IMR-90 (cell line): Measurements from ENCODE around the gene OFD1. TPM values are rescaled to one million over a fixed set of nuclear protein-coding genes. Genes with fewer than 3 reads are reported as not detected.
A peak's percentile ranks its signal among the peaks of the same experiment; 100 is the strongest.

Experiments
- ATAC-seq: fragments of 200-7000 bp; cut with Tn5 transposase; 2 replicates; pipeline ENCODE4 v1.9.1; 2020; ENCODE audit warnings: low read depth, mild to moderate bottlenecking, moderate library complexity
- BruUV-seq: library from RNA; stranded (reverse); fragments of 400-500 nt; replicated peaks from 2 replicates; lab custom pipeline; 2021; lab: Mats Ljungman, UMichigan
- CTCF ChIA-PET: fragments of 300-600 bp; formaldehyde crosslinking; extraction: SDS; loops from one replicate; lab custom pipeline; 2021; ENCODE audit warnings: antibody characterized with exemption; lab: Yijun Ruan, JAX
- POLR2A ChIA-PET: fragments of 300-600 bp; sonication (Branson Sonifier 250); formaldehyde crosslinking; loops from one replicate; lab custom pipeline; 2022; ENCODE audit warnings: antibody characterized with exemption; ENCODE audit not compliant: unreplicated experiment; lab: Charles Lee
- DNase-seq: peaks from one replicate; pipeline ENCODE4 v3.0.0; 2013
- H2AFZ ChIP-seq: replicated peaks from 2 replicates; pipeline ENCODE3; 2013; ENCODE audit warnings: low read length, mild to moderate bottlenecking; ENCODE audit not compliant: poor library complexity
- H2AK5ac ChIP-seq: 2 replicates; pipeline ENCODE4 v1.6.1; 2013; ENCODE audit warnings: low read depth, low read length, inconsistent platforms
- H2AK9ac ChIP-seq: replicated peaks from 2 replicates; pipeline ENCODE3; 2013; ENCODE audit warnings: mild to moderate bottlenecking, low read depth, low read length, moderate library complexity; ENCODE audit not compliant: poor library complexity
- H2BK120ac ChIP-seq: 2 replicates; pipeline ENCODE4 v1.6.1; 2013; ENCODE audit warnings: low read depth, low read length, inconsistent platforms
- H2BK15ac ChIP-seq: 3 replicates; pipeline ENCODE4 v1.6.1; 2013; ENCODE audit warnings: low read depth, low read length, inconsistent platforms
- H2BK20ac ChIP-seq: 2 replicates; pipeline ENCODE4 v1.6.1; 2013; ENCODE audit warnings: low read depth, mild to moderate bottlenecking, inconsistent platforms, low read length, moderate library complexity
- H2BK5ac ChIP-seq: 2 replicates; pipeline ENCODE4 v1.6.1; 2013; ENCODE audit warnings: mild to moderate bottlenecking, low read depth, low read length, inconsistent platforms; ENCODE audit not compliant: poor library complexity, severe bottlenecking
- H3K14ac ChIP-seq: replicated peaks from 2 replicates; pipeline ENCODE4 v1.6.1; 2013; ENCODE audit warnings: low read depth, low read length, inconsistent platforms
- H3K18ac ChIP-seq: 2 replicates; pipeline ENCODE4 v1.6.1; 2013; ENCODE audit warnings: low read depth, low read length, control low read depth
- H3K23ac ChIP-seq: 2 replicates; pipeline ENCODE4 v1.6.1; 2013; ENCODE audit warnings: low read depth, low read length, inconsistent platforms
- H3K27ac ChIP-seq: 2 replicates; pipeline ENCODE4 v1.5.1; 2013; ENCODE audit warnings: mild to moderate bottlenecking, control low read depth, low read length; ENCODE audit not compliant: insufficient read depth
- H3K27me3 ChIP-seq: 2 replicates; pipeline ENCODE4 v1.6.1; 2013; ENCODE audit warnings: low read length; ENCODE audit not compliant: control insufficient read depth, insufficient read depth
- H3K36me3 ChIP-seq: 2 replicates; pipeline ENCODE4 v1.6.1; 2013; ENCODE audit warnings: low read length, mixed read lengths; ENCODE audit not compliant: control insufficient read depth, insufficient read depth
- H3K4ac ChIP-seq: 2 replicates; pipeline ENCODE4 v1.6.1; 2013; ENCODE audit warnings: low read depth, low read length, inconsistent platforms
- H3K4me1 ChIP-seq: 2 replicates; pipeline ENCODE4 v1.6.1; 2013; ENCODE audit warnings: low read length, mixed read lengths; ENCODE audit not compliant: control insufficient read depth, insufficient read depth
- H3K4me2 ChIP-seq: 2 replicates; pipeline ENCODE4 v1.6.1; 2013; ENCODE audit warnings: low read depth, mild to moderate bottlenecking, control low read depth, low read length, moderate library complexity
- H3K4me3 ChIP-seq: 2 replicates; pipeline ENCODE4 v1.5.1; 2013; ENCODE audit warnings: low read depth, mild to moderate bottlenecking, control low read depth, low read length, moderate library complexity; ENCODE audit not compliant: insufficient read depth
- H3K56ac ChIP-seq: 2 replicates; pipeline ENCODE4 v1.6.1; 2013; ENCODE audit warnings: low read length, inconsistent platforms; ENCODE audit not compliant: insufficient read depth; ENCODE audit errors: extremely low read depth
- H3K79me1 ChIP-seq, 2 experiments: 2 replicates each; pipeline ENCODE4 v1.6.1; 2013; ENCODE audit warnings: low read length in 2 of 2, inconsistent platforms in 1 of 2, low read depth in 1 of 2
- H3K9ac ChIP-seq: 2 replicates; pipeline ENCODE4 v1.6.1; 2013; ENCODE audit warnings: low read depth, low read length, control low read depth
- H3K9me1 ChIP-seq: 2 replicates; pipeline ENCODE4 v1.6.1; 2013; ENCODE audit warnings: low read length, inconsistent platforms; ENCODE audit not compliant: insufficient read depth
- H3K9me3 ChIP-seq: 2 replicates; pipeline ENCODE4 v1.6.1; 2013; ENCODE audit warnings: low read length; ENCODE audit not compliant: control insufficient read depth, insufficient read depth
- H4K20me1 ChIP-seq: 2 replicates; pipeline ENCODE4 v1.6.1; 2013; ENCODE audit warnings: low read length, inconsistent platforms; ENCODE audit not compliant: insufficient read depth
- H4K5ac ChIP-seq: 2 replicates; pipeline ENCODE4 v1.6.1; 2013; ENCODE audit warnings: mild to moderate bottlenecking, low read depth, low read length, control low read depth
- H4K8ac ChIP-seq, 2 experiments: 2 replicates each; pipeline ENCODE4 v1.6.1; 2013; ENCODE audit warnings: low read depth in 2 of 2, low read length in 2 of 2, control low read depth in 1 of 2, inconsistent platforms in 1 of 2
- H4K91ac ChIP-seq: 2 replicates; pipeline ENCODE4 v1.6.1; 2013; ENCODE audit warnings: low read depth, low read length, inconsistent platforms; ENCODE audit not compliant: insufficient read depth
- BHLHE40 ChIP-seq: fragments of 150-350 bp; IDR thresholded peaks from 2 replicates; pipeline ENCODE4 v1.6.1; 2016; ENCODE audit warnings: mild to moderate bottlenecking, low read depth, low read length
- CHD1 ChIP-seq: IDR thresholded peaks from 2 replicates; pipeline ENCODE4 v1.6.1; 2012; ENCODE audit warnings: low read depth, low read length, improper control_type of control experiment
- CTCF ChIP-seq: conservative IDR thresholded peaks from 2 replicates; pipeline ENCODE4 v1.5.1; 2012; ENCODE audit warnings: mild to moderate bottlenecking, low read depth, low read length, improper control_type of control experiment
- ELK1 ChIP-seq: fragments of 150-350 bp; IDR thresholded peaks from 2 replicates; pipeline ENCODE4 v1.6.1; 2016; ENCODE audit warnings: low read depth, mild to moderate bottlenecking, low read length, moderate library complexity, borderline replicate concordance
- MAFK ChIP-seq: IDR thresholded peaks from 2 replicates; pipeline ENCODE4 v1.6.1; 2012; ENCODE audit warnings: low read depth, low read length, improper control_type of control experiment
- NFE2L2 ChIP-seq: fragments of 150-350 bp; IDR thresholded peaks from 2 replicates; pipeline ENCODE4 v1.6.1; 2016; ENCODE audit warnings: low read depth, mild to moderate bottlenecking, low read length
- POLR2A ChIP-seq: IDR thresholded peaks from 2 replicates; pipeline ENCODE4 v1.6.1; 2012; ENCODE audit warnings: mild to moderate bottlenecking, low read depth, low read length
- RAD21 ChIP-seq: IDR thresholded peaks from 2 replicates; pipeline ENCODE4 v1.6.1; 2012; ENCODE audit warnings: low read length, improper control_type of control experiment
- RCOR1 ChIP-seq: IDR thresholded peaks from 2 replicates; pipeline ENCODE4 v1.6.1; 2012; ENCODE audit warnings: mild to moderate bottlenecking, low read length, improper control_type of control experiment; ENCODE audit not compliant: insufficient replicate concordance
- RFX5 ChIP-seq: IDR thresholded peaks from 2 replicates; pipeline ENCODE4 v1.8.0; 2012; ENCODE audit warnings: low read depth, mild to moderate bottlenecking, low read length, moderate library complexity
- SMC3 ChIP-seq: fragments of 150-350 bp; IDR thresholded peaks from 2 replicates; pipeline ENCODE4 v1.6.1; 2016; ENCODE audit warnings: low read depth, mild to moderate bottlenecking, antibody characterized with exemption, low read length, moderate library complexity
- WGBS, 2 experiments: methylation state at CpG; one replicate each; pipeline versions ENCODE4 v1.1.5 to v1.1.7; 2013; ENCODE audit warnings: missing lambda C conversion rate in 2 of 2; ENCODE audit not compliant: insufficient read length in 1 of 2; ENCODE audit errors: extremely low coverage in 2 of 2; 5-methylcytosine and 5-hydroxymethylcytosine counted together
- dilution Hi-C: fragments of 300-500 bp; cut with HindIII; formaldehyde crosslinking; loops from one replicate; pipeline ENCODE4 v1.14.3; 2018; ENCODE audit warnings: low sequenced_read_pairs; ENCODE audit not compliant: unreplicated experiment
- in situ Hi-C: fragments of 300-500 bp; cut with MboI; formaldehyde crosslinking; loops from 3 replicates; pipeline ENCODE4 v1.14.3; 2019; ENCODE audit warnings: low sequenced_read_pairs, inconsistent platforms, mixed read lengths
- intact Hi-C: fragments of 100-400 bp; cut with micrococcal nuclease; formaldehyde crosslinking; loops from 2 replicates; pipeline ENCODE4 v1.10.0; 2022
- polyA plus RNA-seq, 3 experiments: library from polyadenylated mRNA; depleted of rRNA; stranded (reverse); fragments of >200 nt; gene quantifications; 2 replicates each; pipeline ENCODE4 v1.2.3, GENCODE V29; 2012; ENCODE audit warnings: low replicate concordance in 1 of 3
- total RNA-seq: library from RNA; depleted of rRNA; stranded (reverse); fragments of >200 nt; gene quantifications from 2 replicates; pipeline ENCODE4 v1.2.3, GENCODE V29; 2012

Gene OFD1
- total and polyA plus RNA-seq, 2 of the 4 experiments (the other 2 are of a cell fraction): 8.4 to 8.6 TPM

- no peak for TF ChIP-seq RCOR1
These were observed 8.0 kb downstream of the OFD1 start (continued) for GRCh38 chrX:13742397-13743176.

- Histone ChIP-seq H2BK120ac (no peak overlapping the region), H3K27ac (no peak overlapping the region), H2BK20ac (no peak overlapping the region), H3K9me1 (no peaks in the 10 kb centered on the region), H2BK5ac (no peak overlapping the region), H3K36me3 (peaks cover 2% of the 10 kb centered on the region), H3K4me3 (no peak overlapping the region), H3K4ac (no peak overlapping the region), H3K4me2 (no peak overlapping the region), H2AK9ac (peak overlapping the region; percentile 37), H4K20me1 (no peaks in the 10 kb centered on the region), H3K27me3 (no peaks in the 10 kb centered on the region), H3K9me3 (no peaks in the 10 kb centered on the region), H2AFZ (no peak overlapping the region), H3K18ac (no peak overlapping the region), H2AK5ac (no peak overlapping the region), H4K91ac (no peak overlapping the region), H3K79me1 (no peaks in the 10 kb centered on the region), H4K5ac (no peak overlapping the region), H3K9ac (no peak overlapping the region), H2BK15ac (no peak overlapping the region), H3K4me1 (peaks cover 2% of the 10 kb centered on the region), H4K8ac (no peak overlapping the region), H3K23ac (no peak overlapping the region), H3K56ac (no peak overlapping the region), H3K14ac (no peak overlapping the region)
- dilution Hi-C loops (no loop called here), in situ Hi-C loops (loop anchor here (5.0 to 25.0 kb wide), 3 partner anchors 91 to 786 kb away; no protein-coding TSS in a partner anchor), intact Hi-C loops (loop anchor here (1.0 to 10.0 kb wide), 3 partner anchors 90 to 933 kb away; no protein-coding TSS in a partner anchor)
- TF ChIP-seq RFX5 (no peak), BHLHE40 (no peak), SMC3 (peak; percentile 62), CTCF (peak; percentile 60), POLR2A (no peak), MAFK (no peak), CHD1 (no peak), NFE2L2 (no peak), ELK1 (no peak), RAD21 (peak; percentile 56), RCOR1 (no peak)
- no TSS peak for BruUV-seq
- peak; percentile 76 for DNase-seq
- peak; percentile 86 for ATAC-seq
- WGBS, 2 experiments: no CpG with 5 or more reads among the region's 2 CpGs
- ChIA-PET POLR2A (no interaction called here), CTCF (no interaction called here)
These were observed 13.3 kb downstream of the OFD1 start for GRCh38 chrX:13747836-13748235.
